ENCODE data around the gene MAL.

GRCh38 chr2:95050385-95051300, 25.1 kb downstream of the MAL start:
- TF ChIP-seq CTCF (conservative IDR thresholded peaks at IDR 0.05; ENCODE audit: low read depth in 2 of 2), result no peak
- TF ChIP-seq EZH2phosphoT487 (IDR thresholded peaks at IDR 0.05; ENCODE audit: unreplicated experiment), result no peak
- TF ChIP-seq EZH2 (IDR thresholded peaks at IDR 0.05; ENCODE audit: low read depth, unreplicated experiment), result no peak
- TF ChIP-seq POLR2AphosphoS5 (IDR thresholded peaks at IDR 0.05; ENCODE audit: low read depth), result no peak
- no peak for TF ChIP-seq NANOG (IDR thresholded peaks at IDR 0.05; ENCODE audit: borderline replicate concordance)
- TF ChIP-seq REST (IDR thresholded peaks at IDR 0.05; ENCODE audit: unreplicated experiment), result no peak
- TF ChIP-seq CREB1 (CRISPR knock-in tag; IDR thresholded peaks at IDR 0.05; ENCODE audit: low read depth), result no peak
- no peak for TF ChIP-seq JUNB (IDR thresholded peaks at IDR 0.05; ENCODE audit: unreplicated experiment)
- TF ChIP-seq ZNF462 (CRISPR knock-in tag; IDR thresholded peaks at IDR 0.05), result no peak
